Stimulated activated CD4-positive, alpha-beta T cell treated with anti-CD3 and anti-CD28 coated beads, TNF-alpha, amount 100 ng/mL, for 1 hour (primary cell): ENCODE measurements around the gene CYTH1.

Source experiments
- DNase-seq, 3 donors: peaks; one replicate each; pipeline ENCODE4 v3.0.0-alpha.2; 2020; ENCODE audit warnings: low read depth in 3 of 3, low spot score in 1 of 3

The CYTH1 gene

GRCh38 chr17:78696016-78696982 lies 85.8 kb downstream of the CYTH1 start:
- no peak for DNase-seq

- DNase-seq, result no peak
Observed at GRCh38 chr17:78694805-78695531, 87.1 kb downstream of the CYTH1 start.

- no peak for DNase-seq
Observed at GRCh38 chr17:78693346-78694083, 88.6 kb downstream of the CYTH1 start.

- no peak for DNase-seq
Observed at GRCh38 chr17:78692460-78693010, 89.5 kb downstream of the CYTH1 start.

- no peak for DNase-seq
Observed at GRCh38 chr17:78689029-78689428, 93.0 kb downstream of the CYTH1 start.

- DNase-seq, result no peak
Observed at GRCh38 chr17:78687944-78688343, 94.1 kb downstream of the CYTH1 start.

- DNase-seq, result no peak
Observed at GRCh38 chr17:78687125-78687524, 94.9 kb downstream of the CYTH1 start.

GRCh38 chr17:78684026-78684425 lies 98.0 kb downstream of the CYTH1 start:
- no peak for DNase-seq

- DNase-seq, result no peak
Observed at GRCh38 chr17:78683408-78683961, 98.6 kb downstream of the CYTH1 start.

- no peak for DNase-seq
Observed at GRCh38 chr17:78682363-78682762, 99.7 kb downstream of the CYTH1 start.

- no peak for DNase-seq
Observed at GRCh38 chr17:78680436-78680835, 101.6 kb downstream of the CYTH1 start.

GRCh38 chr17:78679495-78680395 lies 102.3 kb downstream of the CYTH1 start:
- no peak for DNase-seq

GRCh38 chr17:78678711-78679110 lies 103.4 kb downstream of the CYTH1 start:
- no peak for DNase-seq

- DNase-seq, result no peak
Observed at GRCh38 chr17:78678222-78678557, 103.9 kb downstream of the CYTH1 start.

GRCh38 chr17:78677303-78678221 lies 104.5 kb downstream of the CYTH1 start:
- DNase-seq, result no peak

GRCh38 chr17:78676412-78677302 lies 105.4 kb downstream of the CYTH1 start:
- DNase-seq, result no peak

GRCh38 chr17:78675836-78676235 lies 106.2 kb downstream of the CYTH1 start:
- no peak for DNase-seq

- DNase-seq, result no peak
Observed at GRCh38 chr17:78675316-78675616, 106.8 kb downstream of the CYTH1 start.
